ENCODE data around the gene ADGRV1.

Gene ADGRV1

GRCh38 chr5:91095313-91095712, 536.7 kb downstream of the ADGRV1 start:
- no peak for TF ChIP-seq POLR2AphosphoS5 (IDR thresholded peaks at IDR 0.05; ENCODE audit: low read depth, low read length)
- no peak for TF ChIP-seq REST (IDR thresholded peaks at IDR 0.05; ENCODE audit: insufficient read depth in 1 of 2, low read depth in 2 of 2, low read length in 2 of 2)
- TF ChIP-seq FOXP2 (optimal IDR thresholded peaks at IDR 0.05; ENCODE audit: borderline replicate concordance, extremely low read depth, extremely low read length, insufficient read depth) = no peak
- TF ChIP-seq TAF1 (IDR thresholded peaks at IDR 0.05; ENCODE audit: borderline replicate concordance, insufficient read depth, low read length) = no peak
- no peak for TF ChIP-seq SIN3A (IDR thresholded peaks at IDR 0.05; ENCODE audit: borderline replicate concordance, insufficient read depth, low read length)

- TF ChIP-seq TAF1 (IDR thresholded peaks at IDR 0.05; ENCODE audit: borderline replicate concordance, insufficient read depth, low read length) (no peak), REST (IDR thresholded peaks at IDR 0.05; ENCODE audit: insufficient read depth in 1 of 2, low read depth in 2 of 2, low read length in 2 of 2) (no peak), FOXP2 (optimal IDR thresholded peaks at IDR 0.05; ENCODE audit: borderline replicate concordance, extremely low read depth, extremely low read length, insufficient read depth) (no peak), SIN3A (IDR thresholded peaks at IDR 0.05; ENCODE audit: borderline replicate concordance, insufficient read depth, low read length) (no peak)
Observed at GRCh38 chr5:91095786-91096385, 537.3 kb downstream of the ADGRV1 start.

- TF ChIP-seq REST (IDR thresholded peaks at IDR 0.05; ENCODE audit: insufficient read depth in 1 of 2, low read depth in 2 of 2, low read length in 2 of 2) (no peak), FOXP2 (optimal IDR thresholded peaks at IDR 0.05; ENCODE audit: borderline replicate concordance, extremely low read depth, extremely low read length, insufficient read depth) (no peak), SIN3A (IDR thresholded peaks at IDR 0.05; ENCODE audit: borderline replicate concordance, insufficient read depth, low read length) (no peak), TAF1 (IDR thresholded peaks at IDR 0.05; ENCODE audit: borderline replicate concordance, insufficient read depth, low read length) (no peak), POLR2AphosphoS5 (IDR thresholded peaks at IDR 0.05; ENCODE audit: low read depth, low read length) (no peak)
Observed at GRCh38 chr5:91098541-91098940, 539.9 kb downstream of the ADGRV1 start.

GRCh38 chr5:91101600-91102379, 543.2 kb downstream of the ADGRV1 start:
- TF ChIP-seq FOXP2 (optimal IDR thresholded peaks at IDR 0.05; ENCODE audit: borderline replicate concordance, extremely low read depth, extremely low read length, insufficient read depth) (no peak), SIN3A (IDR thresholded peaks at IDR 0.05; ENCODE audit: borderline replicate concordance, insufficient read depth, low read length) (no peak), TAF1 (IDR thresholded peaks at IDR 0.05; ENCODE audit: borderline replicate concordance, insufficient read depth, low read length) (no peak), POLR2AphosphoS5 (IDR thresholded peaks at IDR 0.05; ENCODE audit: low read depth, low read length) (no peak), REST (IDR thresholded peaks at IDR 0.05; ENCODE audit: insufficient read depth in 1 of 2, low read depth in 2 of 2, low read length in 2 of 2) (no peak)

All from PFSK-1 (cell line).